Prostate gland (tissue), 2 donors: Measurements from ENCODE around the gene BHLHE40.

Source experiments
- CTCF ChIP-seq, 4 experiments: fragments of 200-600 bp in 2 of 4; fragments of 450-650 bp in 2 of 4; sonication (generic) in 2 of 4; IDR thresholded peaks; 1 replicate in 3 of 4; 2 replicates in 1 of 4; pipeline ENCODE4 v1.5.1; 2016 to 2019; ENCODE audit warnings: antibody characterized with exemption in 4 of 4, mild to moderate bottlenecking in 2 of 4, moderate library complexity in 2 of 4
- POLR2AphosphoS5 ChIP-seq: sonication (generic); formaldehyde crosslinking; IDR thresholded peaks from one replicate; pipeline ENCODE4 v1.6.1; 2017; ENCODE audit warnings: antibody characterized with exemption

- TF ChIP-seq CTCF (IDR thresholded peaks at IDR 0.05) (no peak), POLR2AphosphoS5 (no peak)
Measured at GRCh38 chr3:5030152-5030551, 50.9 kb downstream of the BHLHE40 start.
